NT2/D1 (cell line): ENCODE data around the gene PHETA1.

Source experiments
- SUZ12 ChIP-seq: IDR thresholded peaks from 2 replicates; pipeline ENCODE4 v1.6.1; 2011; ENCODE audit not compliant: insufficient read length, insufficient read depth; ENCODE audit errors: extremely low read depth
- YY1 ChIP-seq: IDR thresholded peaks from 2 replicates; pipeline ENCODE4 v1.6.1; 2011; ENCODE audit not compliant: insufficient read length, insufficient read depth
- ZNF274 ChIP-seq: IDR thresholded peaks from 2 replicates; pipeline ENCODE4 v1.6.1; 2011; ENCODE audit warnings: mild to moderate bottlenecking, low read depth, low read length

GRCh38 chr12:111341426-111342065 lies 27.3 kb downstream of the PHETA1 start:
- no peak for TF ChIP-seq ZNF274
- TF ChIP-seq YY1: no peak
- TF ChIP-seq SUZ12: no peak
